ENCODE results near the gene LINGO3. TPM values are rescaled to one million over a fixed set of nuclear protein-coding genes. Genes with fewer than 3 reads are reported as not detected.

The LINGO3 gene
- total RNA-seq, 2 donors from 2014 or later: 0.20 to 1.0 TPM

DNA sequence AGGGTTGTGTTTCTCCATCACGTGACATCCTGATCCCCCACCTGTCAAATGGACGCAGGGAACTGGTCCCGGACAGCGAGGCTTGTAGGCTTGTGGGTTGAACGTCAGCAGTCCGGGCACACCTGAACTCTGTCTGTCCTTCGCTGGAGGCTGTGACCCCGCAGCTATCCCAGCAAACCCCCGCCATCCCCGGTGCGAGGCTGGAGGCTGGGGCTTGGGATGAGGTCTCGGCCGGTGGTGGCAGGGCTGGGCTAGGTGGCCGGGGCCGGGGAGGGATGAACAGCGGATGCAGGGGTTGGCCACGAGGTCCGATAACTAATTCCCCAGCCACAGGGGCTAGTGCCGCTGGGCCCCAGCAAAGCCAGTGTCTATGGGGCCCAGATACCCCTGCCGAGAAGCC lies 11.6 kb upstream of the LINGO3 start:
- Mint-ChIP-seq H3K4me3 (no peak overlapping the region), H3K27me3 (ENCODE audit: insufficient read depth) (peaks cover 7% of the 10 kb centered on the region), H3K9me3 (peaks cover 13% of the 10 kb centered on the region), H3K36me3 (ENCODE audit: low read depth) (peaks cover 14% of the 10 kb centered on the region), H3K27ac (no peak overlapping the region), H3K4me1 (peaks cover 3% of the 10 kb centered on the region)
- no peak for DNase-seq
- no peak overlapping the region for H3K4me3 ChIP-seq (ENCODE audit: low read length)
- H3K27ac ChIP-seq (ENCODE audit: low read depth, low read length): no peak overlapping the region
- H3K9me3 ChIP-seq (ENCODE audit: control insufficient read depth, low read length): peaks cover 12% of the 10 kb centered on the region
- H3K27me3 ChIP-seq (ENCODE audit: control insufficient read depth, insufficient read depth, low read length, poor library complexity, severe bottlenecking): no peaks in the 10 kb centered on the region
- TF ChIP-seq, protein P1, sequence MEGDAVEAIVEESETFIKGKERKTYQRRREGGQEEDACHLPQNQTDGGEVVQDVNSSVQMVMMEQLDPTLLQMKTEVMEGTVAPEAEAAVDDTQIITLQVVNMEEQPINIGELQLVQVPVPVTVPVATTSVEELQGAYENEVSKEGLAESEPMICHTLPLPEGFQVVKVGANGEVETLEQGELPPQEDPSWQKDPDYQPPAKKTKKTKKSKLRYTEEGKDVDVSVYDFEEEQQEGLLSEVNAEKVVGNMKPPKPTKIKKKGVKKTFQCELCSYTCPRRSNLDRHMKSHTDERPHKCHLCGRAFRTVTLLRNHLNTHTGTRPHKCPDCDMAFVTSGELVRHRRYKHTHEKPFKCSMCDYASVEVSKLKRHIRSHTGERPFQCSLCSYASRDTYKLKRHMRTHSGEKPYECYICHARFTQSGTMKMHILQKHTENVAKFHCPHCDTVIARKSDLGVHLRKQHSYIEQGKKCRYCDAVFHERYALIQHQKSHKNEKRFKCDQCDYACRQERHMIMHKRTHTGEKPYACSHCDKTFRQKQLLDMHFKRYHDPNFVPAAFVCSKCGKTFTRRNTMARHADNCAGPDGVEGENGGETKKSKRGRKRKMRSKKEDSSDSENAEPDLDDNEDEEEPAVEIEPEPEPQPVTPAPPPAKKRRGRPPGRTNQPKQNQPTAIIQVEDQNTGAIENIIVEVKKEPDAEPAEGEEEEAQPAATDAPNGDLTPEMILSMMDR (conservative IDR thresholded peaks at IDR 0.05): no peak
- 94% methylated on average over 13 to 20 of the region's 20 CpGs for WGBS, 2 experiments (ENCODE audit: insufficient coverage in 1 of 2, insufficient read length in 1 of 2)
- peaks cover 17% of the 10 kb centered on the region for H3K36me3 ChIP-seq (ENCODE audit: control insufficient read depth, insufficient read depth, low read length)
- H3K4me1 ChIP-seq (ENCODE audit: control insufficient read depth, insufficient read depth, low read length): no peaks in the 10 kb centered on the region
- H3K9ac ChIP-seq (ENCODE audit: extremely low read depth, low read length, poor library complexity, severe bottlenecking): no peak overlapping the region

- Histone ChIP-seq H3K27me3 (ENCODE audit: control insufficient read depth, insufficient read depth, low read length, poor library complexity, severe bottlenecking) (no peaks in the 10 kb centered on the region), H3K9ac (ENCODE audit: extremely low read depth, low read length, poor library complexity, severe bottlenecking) (no peak overlapping the region), H3K4me1 (ENCODE audit: control insufficient read depth, insufficient read depth, low read length) (no peaks in the 10 kb centered on the region), H3K36me3 (ENCODE audit: control insufficient read depth, insufficient read depth, low read length) (peaks cover 12% of the 10 kb centered on the region), H3K27ac (ENCODE audit: low read depth, low read length) (no peak overlapping the region), H3K9me3 (ENCODE audit: control insufficient read depth, low read length) (peaks cover 15% of the 10 kb centered on the region), H3K4me3 (ENCODE audit: low read length) (no peak overlapping the region)
- H3K36me3 Mint-ChIP-seq (ENCODE audit: low read depth): peaks cover 8% of the 10 kb centered on the region
- peaks cover 14% of the 10 kb centered on the region for H3K9me3 Mint-ChIP-seq
- TF ChIP-seq, protein P1 (conservative IDR thresholded peaks at IDR 0.05): no peak
- no peak for DNase-seq
- H3K4me1 Mint-ChIP-seq: peaks cover 3% of the 10 kb centered on the region
- no peak overlapping the region for H3K4me3 Mint-ChIP-seq
- 88 to 90% methylated on average over 2 to 5 of the region's 6 CpGs for WGBS, 2 experiments (ENCODE audit: insufficient coverage in 1 of 2, insufficient read length in 1 of 2)
- no peak overlapping the region for H3K27ac Mint-ChIP-seq
- peaks cover 13% of the 10 kb centered on the region for H3K27me3 Mint-ChIP-seq (ENCODE audit: insufficient read depth)
Measured at GRCh38 chr19:2318923-2319322, 11.0 kb upstream of the LINGO3 start.

DNA sequence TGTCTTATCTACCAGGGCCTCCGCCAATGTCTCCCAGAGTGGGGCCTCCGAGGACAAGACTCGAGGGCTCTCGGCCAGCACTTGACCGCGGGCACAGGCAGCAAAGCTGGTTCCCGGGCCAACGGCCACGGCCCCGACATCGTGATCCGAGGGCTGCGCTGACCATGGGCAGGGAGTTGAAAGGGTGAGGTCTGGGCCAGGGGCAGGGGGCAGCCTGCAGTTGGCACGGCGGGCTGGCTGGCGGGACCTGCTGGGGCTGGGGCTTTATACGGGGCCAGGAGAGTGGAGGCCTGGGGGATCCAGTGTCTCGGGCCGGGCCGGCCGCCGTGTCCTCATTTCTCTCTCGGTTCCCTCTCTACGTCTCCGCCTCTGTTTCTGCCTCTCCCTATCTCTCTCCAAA lies 9.8 kb upstream of the LINGO3 start:
- WGBS, 2 experiments (ENCODE audit: insufficient coverage in 1 of 2, insufficient read length in 1 of 2): 92 to 94% methylated on average over 18 to 25 of the region's 25 CpGs
- H3K4me3 Mint-ChIP-seq: no peak overlapping the region
- Histone ChIP-seq H3K9me3 (ENCODE audit: control insufficient read depth, low read length) (peaks cover 15% of the 10 kb centered on the region), H3K4me1 (ENCODE audit: control insufficient read depth, insufficient read depth, low read length) (no peaks in the 10 kb centered on the region), H3K9ac (ENCODE audit: extremely low read depth, low read length, poor library complexity, severe bottlenecking) (no peak overlapping the region), H3K36me3 (ENCODE audit: control insufficient read depth, insufficient read depth, low read length) (peaks cover 8% of the 10 kb centered on the region), H3K27me3 (ENCODE audit: control insufficient read depth, insufficient read depth, low read length, poor library complexity, severe bottlenecking) (no peaks in the 10 kb centered on the region), H3K27ac (ENCODE audit: low read depth, low read length) (no peak overlapping the region), H3K4me3 (ENCODE audit: low read length) (no peak overlapping the region)
- H3K27me3 Mint-ChIP-seq (ENCODE audit: insufficient read depth): peaks cover 21% of the 10 kb centered on the region
- TF ChIP-seq, protein P1 (conservative IDR thresholded peaks at IDR 0.05): no peak
- H3K36me3 Mint-ChIP-seq (ENCODE audit: low read depth): peaks cover 1% of the 10 kb centered on the region
- H3K4me1 Mint-ChIP-seq: peaks cover 3% of the 10 kb centered on the region
- DNase-seq: no peak
- no peak overlapping the region for H3K27ac Mint-ChIP-seq
- H3K9me3 Mint-ChIP-seq: peaks cover 14% of the 10 kb centered on the region
